Gastroesophageal sphincter (tissue), 4 donors: Measurements from ENCODE around the gene SLC13A1. TPM values are rescaled to one million over a fixed set of nuclear protein-coding genes. Genes with fewer than 3 reads are reported as not detected.

ENCODE experiments used
- ATAC-seq: fragments of 150-250 bp; one replicate; pipeline ENCODE4 v1.9.1; 2016; ENCODE audit warnings: mild to moderate bottlenecking, moderate library complexity
- H3K27ac ChIP-seq, 4 donors: fragments of 200-600 bp; sonication (generic) in 3 of 4; 1 replicate in 3 of 4; 2 replicates in 1 of 4; pipeline ENCODE4 v1.5.1; 2016 to 2019
- H3K27me3 ChIP-seq: fragments of 200-600 bp; sonication (generic); one replicate; pipeline ENCODE4 v1.5.1; 2019
- H3K36me3 ChIP-seq, 2 donors: fragments of 200-600 bp; sonication (generic); one replicate each; pipeline ENCODE4 v1.5.1; 2019; ENCODE audit warnings: control low read depth in 1 of 2
- H3K4me1 ChIP-seq, 3 donors: fragments of 200-600 bp; sonication (generic); 1 replicate in 2 of 3; 2 replicates in 1 of 3; pipeline ENCODE4 v1.5.1; 2016 to 2019; ENCODE audit warnings: control low read depth in 2 of 3
- H3K4me3 ChIP-seq, 2 donors: fragments of 200-600 bp; sonication (generic); one replicate each; pipeline ENCODE4 v1.5.1; 2019; ENCODE audit warnings: mild to moderate bottlenecking in 1 of 2, moderate library complexity in 1 of 2
- H3K9me3 ChIP-seq, 3 donors: fragments of 200-600 bp; sonication (generic); one replicate each; pipeline ENCODE4 v1.5.1; 2017 to 2019; ENCODE audit warnings: control low read depth in 2 of 3
- CTCF ChIP-seq, 4 experiments: fragments of 200-600 bp in 2 of 4; fragments of 450-650 bp in 2 of 4; sonication (generic) in 1 of 4; IDR thresholded peaks; one replicate each; pipeline ENCODE4 v1.5.1; 2017 to 2019; ENCODE audit warnings: antibody characterized with exemption in 4 of 4, mild to moderate bottlenecking in 2 of 4, moderate library complexity in 2 of 4
- EP300 ChIP-seq: sonication (generic); formaldehyde crosslinking; IDR thresholded peaks from one replicate; pipeline ENCODE4 v1.6.1; 2017; ENCODE audit warnings: antibody characterized with exemption, mild to moderate bottlenecking
- POLR2A ChIP-seq, 2 donors: fragments of 450-650 bp; IDR thresholded peaks; one replicate each; pipeline ENCODE4 v1.6.1; 2017; ENCODE audit warnings: antibody characterized with exemption in 2 of 2, mild to moderate bottlenecking in 2 of 2, moderate library complexity in 1 of 2
- POLR2AphosphoS5 ChIP-seq: sonication (generic); formaldehyde crosslinking; IDR thresholded peaks from one replicate; pipeline ENCODE4 v1.6.1; 2017; ENCODE audit warnings: antibody characterized with exemption
- WGBS, 2 donors: methylation state at CpG; one replicate each; pipeline ENCODE4 v1.1.5; 2018; ENCODE audit warnings: low coverage in 1 of 2; 5-methylcytosine and 5-hydroxymethylcytosine counted together
- total RNA-seq, 4 donors: library from RNA; depleted of rRNA; stranded (reverse); fragments of >200 nt; gene quantifications; one replicate each; pipeline ENCODE4 v1.1.0, GENCODE V29; 2016

SLC13A1 gene
- total RNA-seq, 4 donors from 2014 or later, result not detected

GRCh38 chr7:123148813-123149212 lies 51.0 kb downstream of the SLC13A1 start:
- no peak overlapping the region for H3K4me3 ChIP-seq
- WGBS, 2 donors, result 60 to 83% methylated on average over 1 of the region's 1 CpG
- TF ChIP-seq EP300 (no peak), CTCF (IDR thresholded peaks at IDR 0.05) (no peak), POLR2AphosphoS5 (no peak)
- no peaks in the 10 kb centered on the region for H3K27me3 ChIP-seq
- H3K27ac ChIP-seq, result no peak overlapping the region
- no peak for ATAC-seq
- no peaks in the 10 kb centered on the region for H3K9me3 ChIP-seq
- H3K4me1 ChIP-seq, result no peaks in the 10 kb centered on the region
- H3K36me3 ChIP-seq, result no peaks in the 10 kb centered on the region

- no peaks in the 10 kb centered on the region for H3K27me3 ChIP-seq
- no peaks in the 10 kb centered on the region for H3K9me3 ChIP-seq
- WGBS, 2 donors, result 39 to 66% methylated on average over 2 to 3 of the region's 3 CpGs
- no peaks in the 10 kb centered on the region for H3K36me3 ChIP-seq
- no peak for ATAC-seq
- TF ChIP-seq POLR2A (IDR thresholded peaks at IDR 0.05), result no peak
- TF ChIP-seq POLR2AphosphoS5, result no peak
- TF ChIP-seq EP300, result no peak
- TF ChIP-seq CTCF (IDR thresholded peaks at IDR 0.05), result no peak
- H3K4me1 ChIP-seq, result no peaks in the 10 kb centered on the region
- H3K4me3 ChIP-seq, result no peak overlapping the region
- no peak overlapping the region for H3K27ac ChIP-seq
Observed at GRCh38 chr7:123143252-123144006, 56.3 kb downstream of the SLC13A1 start.

DNA sequence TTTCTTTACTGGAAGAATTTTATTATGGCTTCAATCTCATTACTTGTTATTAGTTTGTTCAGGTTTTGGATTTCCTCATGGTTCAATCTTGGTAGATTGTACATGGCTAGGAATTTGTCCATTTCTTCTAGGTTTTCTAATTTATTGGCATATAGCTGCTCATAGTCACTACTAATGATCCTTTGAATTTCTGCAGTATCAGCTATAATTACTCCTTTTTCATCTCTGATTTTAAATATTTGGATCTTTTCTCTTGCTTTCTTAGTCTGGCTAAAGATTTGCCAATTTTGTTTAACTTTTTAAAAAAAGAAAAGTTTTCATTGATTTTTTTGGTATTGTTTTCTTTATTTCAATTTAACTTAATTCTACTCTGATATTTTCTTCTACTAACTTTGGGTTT lies 59.2 kb downstream of the SLC13A1 start:
- H3K27ac ChIP-seq, result no peak overlapping the region
- H3K27me3 ChIP-seq, result no peaks in the 10 kb centered on the region
- H3K4me3 ChIP-seq, result no peak overlapping the region
- no peaks in the 10 kb centered on the region for H3K9me3 ChIP-seq
- H3K36me3 ChIP-seq, result no peaks in the 10 kb centered on the region
- no peak for ATAC-seq
- H3K4me1 ChIP-seq, result no peaks in the 10 kb centered on the region
- TF ChIP-seq POLR2A (IDR thresholded peaks at IDR 0.05), result no peak
- no peak for TF ChIP-seq CTCF (IDR thresholded peaks at IDR 0.05)
- TF ChIP-seq EP300, result no peak
- TF ChIP-seq POLR2AphosphoS5, result no peak

DNA sequence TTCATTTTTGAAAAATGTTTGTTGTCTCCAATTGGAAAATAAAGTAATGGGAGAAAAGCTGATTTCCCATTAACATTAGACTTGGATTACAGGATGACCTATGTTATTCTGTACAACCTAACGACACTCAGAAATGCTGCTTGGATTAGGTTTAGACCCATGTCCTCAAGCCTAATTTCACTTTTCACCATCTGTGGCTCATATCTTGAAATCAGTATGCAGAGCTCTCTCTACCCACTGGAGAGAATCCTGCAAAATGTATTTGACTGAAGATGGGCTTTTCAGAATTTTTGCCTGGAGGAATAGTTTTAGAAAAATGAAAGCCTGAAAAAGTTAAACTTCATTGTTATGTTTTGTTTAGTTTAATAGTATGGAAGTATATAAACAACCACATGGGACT lies 63.8 kb downstream of the SLC13A1 start:
- Histone ChIP-seq H3K27ac (no peak overlapping the region), H3K36me3 (no peaks in the 10 kb centered on the region), H3K27me3 (no peaks in the 10 kb centered on the region), H3K4me3 (no peak overlapping the region), H3K4me1 (no peaks in the 10 kb centered on the region), H3K9me3 (no peaks in the 10 kb centered on the region)
- no peak for ATAC-seq
- 71 to 83% methylated on average over 1 of the region's 1 CpG for WGBS, 2 donors
- TF ChIP-seq CTCF (IDR thresholded peaks at IDR 0.05) (no peak), EP300 (no peak), POLR2A (IDR thresholded peaks at IDR 0.05) (no peak), POLR2AphosphoS5 (no peak)

DNA sequence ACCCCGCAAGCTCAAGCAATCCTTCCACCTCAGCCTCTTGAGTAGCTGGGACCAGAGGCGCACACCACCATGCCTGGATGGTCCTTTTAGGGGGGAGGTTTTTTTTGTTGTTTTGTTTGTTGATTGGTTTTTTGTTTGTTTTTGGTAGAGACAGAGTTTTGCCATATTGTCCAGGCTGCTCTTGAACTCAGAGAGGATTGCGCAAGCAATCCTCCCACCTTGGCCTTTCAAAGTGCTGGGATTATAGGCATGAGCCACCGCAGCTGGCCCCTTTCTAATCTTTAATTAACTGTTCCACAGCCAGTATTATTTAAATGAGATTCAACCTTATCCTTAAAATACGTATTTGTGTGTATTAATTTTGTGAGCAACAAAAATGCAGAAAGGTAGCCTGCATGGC lies 65.8 kb downstream of the SLC13A1 start:
- no peaks in the 10 kb centered on the region for H3K9me3 ChIP-seq
- H3K4me3 ChIP-seq, result no peak overlapping the region
- no peaks in the 10 kb centered on the region for H3K4me1 ChIP-seq
- TF ChIP-seq POLR2A (IDR thresholded peaks at IDR 0.05) (no peak), CTCF (IDR thresholded peaks at IDR 0.05) (no peak), POLR2AphosphoS5 (no peak), EP300 (no peak)
- no peaks in the 10 kb centered on the region for H3K27me3 ChIP-seq
- no peak for ATAC-seq
- 90 to 100% methylated on average over 1 to 5 of the region's 5 CpGs for WGBS, 2 donors
- no peak overlapping the region for H3K27ac ChIP-seq
- H3K36me3 ChIP-seq, result no peaks in the 10 kb centered on the region
